Stimulated activated naive CD4-positive, alpha-beta T cell (primary cell): ENCODE results near the gene PIGZ.

Experiments
- DNase-seq, 6 experiments: peaks; one replicate each; lab custom pipeline; 2025; lab: John Stamatoyannopoulos, UW

The PIGZ gene

GRCh38 chr3:196981657-196982056, 13.0 kb upstream of the PIGZ start:
- no peak for DNase-seq

- no peak for DNase-seq
These were observed 10.9 kb upstream of the PIGZ start for GRCh38 chr3:196979545-196979944.

GRCh38 chr3:196976941-196977340, 8.3 kb upstream of the PIGZ start:
- DNase-seq, result no peak

GRCh38 chr3:196975349-196975748, 6.7 kb upstream of the PIGZ start:
- no peak for DNase-seq

GRCh38 chr3:196974661-196975060, 6.0 kb upstream of the PIGZ start:
- DNase-seq, result no peak

GRCh38 chr3:196971094-196971698, 2.6 kb upstream of the PIGZ start:
- DNase-seq, result no peak

GRCh38 chr3:196970547-196971093, 2.0 kb upstream of the PIGZ start:
- DNase-seq, result no peak

GRCh38 chr3:196969660-196970546, 1.3 kb upstream of the PIGZ start:
- DNase-seq, result peak; percentile 24 to 72 (median 52)

GRCh38 chr3:196969134-196969659, 564 bp upstream of the PIGZ start:
- peak in 5 of 6 experiments; percentile 12 to 58 (median 36) for DNase-seq

- DNase-seq, result no peak
These were observed 1.0 kb downstream of the PIGZ start for GRCh38 chr3:196967412-196968232.

GRCh38 chr3:196966526-196967401, 1.9 kb downstream of the PIGZ start:
- no peak for DNase-seq

- DNase-seq, result no peak
These were observed 2.8 kb downstream of the PIGZ start for GRCh38 chr3:196965804-196966173.

- no peak for DNase-seq
These were observed 3.4 kb downstream of the PIGZ start for GRCh38 chr3:196965112-196965803.

GRCh38 chr3:196963631-196963953, 5.0 kb downstream of the PIGZ start:
- no peak for DNase-seq

- no peak for DNase-seq
These were observed 5.6 kb downstream of the PIGZ start for GRCh38 chr3:196962930-196963630.

GRCh38 chr3:196962108-196962929, 6.3 kb downstream of the PIGZ start:
- no peak for DNase-seq

GRCh38 chr3:196954832-196955231, 13.8 kb downstream of the PIGZ start:
- no peak for DNase-seq

- DNase-seq, result no peak
These were observed 17.3 kb downstream of the PIGZ start for GRCh38 chr3:196951371-196951770.

GRCh38 chr3:196949750-196950149, 18.9 kb downstream of the PIGZ start:
- DNase-seq, result no peak
